ENCODE measurements around the gene IARS2.
"Not testable (repeated sequence)": the region's sequence is repeated elsewhere in the genome, so short reads cannot be mapped to it uniquely, and the experiment has no call there.

Gene IARS2

DNA sequence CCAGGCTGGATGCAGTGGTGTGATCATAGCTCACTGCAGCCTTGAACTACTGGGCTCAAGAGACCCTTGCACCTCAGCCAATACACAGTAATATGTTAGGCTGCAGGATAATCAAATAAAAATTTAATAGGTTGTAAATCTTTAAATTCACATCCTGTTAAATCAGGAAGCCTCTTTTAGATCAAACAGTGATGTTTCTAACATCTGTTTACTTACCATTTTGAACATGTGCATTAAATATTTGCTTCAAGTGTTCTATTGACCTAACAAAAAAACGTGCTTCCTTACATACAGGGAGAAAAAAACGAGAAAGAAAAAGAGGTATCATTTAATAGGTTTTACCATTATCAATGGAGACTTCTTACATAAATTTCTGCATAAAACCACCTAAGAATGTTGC is 70.6 kb downstream of the IARS2 start:
- DNase-seq (ENCODE audit: low spot score) = no peak

DNA sequence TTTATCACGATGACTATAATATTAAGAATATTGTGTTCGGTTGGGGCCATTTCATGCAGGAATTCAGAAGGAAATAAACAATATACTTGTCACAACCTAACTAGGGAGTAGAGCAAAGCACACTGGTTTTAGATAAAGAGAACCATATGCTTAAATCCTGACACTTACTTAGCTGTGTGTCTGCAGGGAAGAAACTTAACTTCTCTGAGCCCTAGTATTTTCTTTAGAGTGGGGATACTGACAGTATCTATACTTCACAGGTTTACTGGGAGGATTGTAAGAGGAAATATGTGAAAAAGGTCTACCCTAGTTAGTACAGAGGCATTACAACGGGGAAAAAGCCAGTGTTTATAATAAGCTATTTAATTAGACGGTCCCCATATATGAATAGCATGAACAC is 72.9 kb downstream of the IARS2 start:
- no peak for DNase-seq (ENCODE audit: low spot score)

DNA sequence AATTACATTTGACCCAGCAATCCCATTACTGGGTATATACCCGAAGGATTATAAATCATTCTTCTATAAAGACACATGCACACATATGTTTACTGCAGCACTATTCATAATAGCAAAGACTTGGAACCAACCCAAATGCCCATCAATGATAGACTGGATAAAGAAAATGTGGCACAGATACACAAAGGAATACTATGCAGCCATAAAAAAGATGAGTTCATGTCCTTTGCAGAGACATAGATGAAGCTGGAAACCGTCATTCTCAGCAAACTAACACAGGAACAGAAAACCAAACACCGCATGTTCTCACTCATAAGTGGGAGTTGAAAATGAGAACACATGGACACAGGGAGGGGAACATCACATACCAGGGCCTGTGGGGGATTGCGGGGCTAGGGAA is 76.0 kb downstream of the IARS2 start:
- DNase-seq (ENCODE audit: low spot score) = not testable (repeated sequence)

DNA sequence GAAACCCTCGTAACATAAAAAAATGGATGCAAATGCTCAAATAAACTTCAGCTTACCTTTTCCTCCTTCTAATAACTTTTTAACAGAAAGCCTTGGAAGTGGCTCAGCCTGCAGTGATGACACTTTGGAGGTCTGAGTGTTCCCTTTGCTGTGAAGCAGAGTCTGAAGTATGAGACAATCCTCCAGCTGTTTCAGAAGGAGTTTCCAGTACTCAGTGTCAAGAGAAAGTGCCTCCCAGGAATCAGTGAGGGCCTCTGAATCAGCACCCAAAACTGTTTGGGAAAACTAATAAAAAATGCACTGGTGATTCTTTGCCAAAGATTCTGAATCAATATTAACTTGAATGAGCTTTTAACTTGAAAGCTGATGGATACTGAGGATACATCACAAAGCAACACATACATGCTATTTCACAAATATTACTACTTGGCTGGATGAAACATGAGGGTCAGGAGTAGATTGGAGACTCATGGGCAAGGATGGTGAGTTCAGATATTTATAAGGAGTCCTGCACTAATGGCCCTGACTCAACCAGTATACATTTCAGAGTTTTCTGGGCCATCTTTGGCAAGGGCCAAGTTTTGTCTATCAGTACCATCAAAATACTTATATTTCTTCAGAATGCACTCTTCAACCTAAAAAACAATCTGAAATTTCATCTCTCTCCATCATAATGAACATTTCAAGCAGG is 77.0 kb downstream of the IARS2 start:
- no peak for DNase-seq (ENCODE audit: low spot score)

DNA sequence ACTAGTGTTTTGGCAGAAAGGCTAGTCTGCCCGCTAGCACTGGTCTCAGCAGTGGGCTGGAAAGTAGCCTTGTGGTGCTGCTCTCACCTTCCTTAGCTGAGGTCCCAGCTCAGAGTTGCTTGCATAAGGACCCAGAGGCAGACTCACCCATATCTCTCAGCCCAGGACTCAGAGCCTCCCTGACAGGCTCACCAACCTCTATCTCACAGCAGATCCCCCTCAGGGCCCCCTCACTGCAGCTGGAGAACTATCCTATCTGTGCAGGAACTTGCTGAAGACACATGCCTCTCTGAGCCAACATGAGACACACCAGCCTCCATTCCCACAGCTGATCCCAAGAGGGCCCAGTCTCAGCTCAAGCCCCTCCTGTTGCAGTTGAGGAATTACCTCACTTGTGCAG is 82.6 kb downstream of the IARS2 start:
- no peak for DNase-seq (ENCODE audit: low spot score)

DNA sequence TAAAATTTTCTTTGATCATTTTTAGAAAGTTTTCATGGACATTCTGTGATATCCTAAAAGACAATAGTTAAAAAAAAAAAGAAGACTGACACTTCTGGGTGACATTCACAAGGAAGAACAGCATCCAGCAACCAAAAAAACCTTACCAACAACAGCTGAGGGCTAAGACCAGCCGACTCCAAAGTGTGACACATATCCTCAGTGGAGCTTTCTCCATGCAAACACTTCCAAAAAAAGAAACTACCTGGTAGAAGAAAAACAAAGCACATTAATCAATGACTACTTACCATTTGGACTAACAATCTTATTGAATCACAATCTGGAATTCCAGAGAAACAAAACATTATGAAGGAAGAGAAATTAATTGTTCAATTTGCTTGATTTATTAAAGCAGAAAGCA is 88.2 kb downstream of the IARS2 start:
- DNase-seq (ENCODE audit: low spot score) = no peak

DNA sequence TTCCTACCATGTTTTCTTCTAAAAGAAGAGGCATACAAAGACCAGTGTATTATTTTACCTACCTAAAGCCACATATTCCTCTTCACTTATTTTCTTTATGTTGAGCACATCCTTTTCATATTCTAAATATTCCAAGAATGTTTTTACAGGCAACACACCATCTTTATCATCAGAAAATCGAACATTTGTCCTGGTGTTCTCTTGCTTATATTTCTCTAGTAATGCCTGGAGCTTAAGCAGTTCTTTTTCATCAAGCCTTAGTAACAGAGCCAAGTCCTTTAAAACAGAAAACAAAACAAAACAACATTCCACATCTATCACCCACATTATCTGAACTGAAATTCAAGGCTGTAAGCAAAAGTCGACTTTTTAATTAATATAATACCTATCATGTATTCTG is 88.7 kb downstream of the IARS2 start:
- DNase-seq (ENCODE audit: low spot score) = no peak

DNA sequence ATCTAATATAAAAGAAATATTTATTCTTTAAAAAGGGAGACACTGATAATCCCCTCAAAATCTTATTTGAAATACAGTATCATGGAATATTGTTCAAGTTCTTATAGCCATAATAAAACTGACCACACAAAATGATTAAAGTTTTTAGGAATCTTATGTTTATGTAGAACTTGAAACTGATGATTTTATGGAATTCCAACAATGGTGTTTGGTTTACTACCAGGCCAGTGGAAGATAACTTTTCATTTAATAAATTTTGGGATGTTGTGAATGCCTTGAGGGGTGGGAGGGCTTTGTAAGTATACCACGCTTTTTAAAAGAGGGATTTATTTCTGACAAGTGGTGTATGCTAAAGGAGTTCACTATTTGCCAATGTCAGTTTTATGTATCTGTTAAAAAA is 90.6 kb downstream of the IARS2 start:
- no peak for DNase-seq (ENCODE audit: low spot score)

DNA sequence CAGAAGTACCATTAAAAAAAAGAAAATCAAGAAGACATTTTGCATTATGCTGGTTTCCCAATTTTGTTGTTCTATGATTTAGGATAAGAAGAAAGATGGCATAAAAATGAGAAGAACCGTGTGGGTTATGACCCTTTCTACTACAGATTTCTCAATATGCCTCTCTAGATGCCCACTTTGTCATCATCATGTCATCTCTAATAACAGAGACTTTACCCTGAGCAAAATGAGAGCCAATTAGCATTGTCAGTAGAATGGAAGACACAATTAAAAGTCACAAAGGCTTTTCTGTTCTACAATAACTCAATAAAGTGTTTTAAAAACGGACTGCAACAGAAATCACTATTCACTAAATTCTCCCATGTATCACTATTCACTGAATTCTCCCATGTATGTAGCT is 92.8 kb downstream of the IARS2 start:
- no peak for DNase-seq (ENCODE audit: low spot score)

DNA sequence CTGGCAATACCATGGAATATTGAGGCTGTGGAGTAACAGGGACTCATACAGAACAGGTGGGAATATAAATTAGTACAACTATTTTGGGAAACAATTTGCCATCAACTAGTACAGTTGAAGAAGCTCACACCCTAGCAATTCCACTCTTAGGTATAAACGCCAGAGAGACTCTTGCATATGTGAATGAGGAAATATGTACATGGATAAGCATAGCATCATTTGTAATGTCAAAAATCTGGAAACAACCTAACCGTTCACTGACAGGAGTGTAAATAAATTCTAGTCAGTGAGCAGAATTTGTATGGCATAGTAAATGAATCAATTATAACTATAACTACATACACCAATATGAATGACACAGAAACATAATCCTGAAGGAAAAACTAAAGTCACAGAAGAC is 94.6 kb downstream of the IARS2 start:
- DNase-seq (ENCODE audit: low spot score) = no peak

DNA sequence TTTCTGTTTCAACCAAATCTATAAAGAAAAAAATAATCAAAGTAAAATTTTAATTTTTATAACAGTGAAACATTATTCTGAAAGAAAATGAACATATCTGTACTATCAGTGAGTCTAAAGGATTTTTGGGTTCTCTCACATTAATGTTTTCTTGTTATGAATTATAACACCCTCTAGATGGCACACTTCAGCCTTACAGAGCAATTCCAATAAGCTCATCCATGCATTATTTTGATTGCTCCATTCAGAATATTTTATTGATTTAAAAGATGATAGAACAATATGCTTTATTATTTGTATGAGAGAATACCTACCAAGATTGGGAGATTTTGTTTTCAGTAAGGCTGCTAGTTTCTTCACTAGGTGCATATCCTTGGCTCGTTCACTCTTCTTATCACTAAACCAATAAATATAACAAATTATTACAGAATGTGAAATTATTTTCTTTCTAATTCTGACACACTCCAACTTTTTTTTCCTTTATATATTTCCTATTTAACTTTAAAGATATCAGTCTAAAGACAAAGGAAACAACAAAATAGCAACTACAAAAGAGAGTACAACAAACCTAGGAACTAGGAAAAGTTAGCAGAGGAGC is 95.9 kb downstream of the IARS2 start:
- peak; percentile 46 for DNase-seq (ENCODE audit: low spot score)

DNA sequence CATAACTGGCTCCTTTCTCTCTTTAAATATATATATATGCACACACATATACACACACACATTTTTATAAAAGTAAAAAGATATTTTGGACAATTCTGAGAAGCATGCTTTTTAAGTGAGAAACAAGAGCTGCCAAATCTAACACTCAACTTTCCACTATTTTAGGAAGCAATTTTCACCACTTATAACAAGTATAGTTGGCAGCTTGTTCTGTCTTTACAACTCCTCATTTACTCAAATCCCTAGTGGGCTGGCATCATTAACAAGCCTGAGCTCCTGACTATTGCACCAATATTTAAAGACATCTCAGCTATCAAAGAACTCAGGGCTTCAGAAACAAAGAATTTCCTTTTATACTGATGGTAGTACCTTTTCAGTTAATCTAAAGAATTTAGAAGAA is 101.8 kb downstream of the IARS2 start:
- no peak for DNase-seq (ENCODE audit: low spot score)
